DMS153 (cell line): ENCODE results near the gene UBA3.

Source experiments
- DNase-seq: peaks from one replicate; lab custom pipeline; 2025; lab: John Stamatoyannopoulos, UW

UBA3 gene

DNA sequence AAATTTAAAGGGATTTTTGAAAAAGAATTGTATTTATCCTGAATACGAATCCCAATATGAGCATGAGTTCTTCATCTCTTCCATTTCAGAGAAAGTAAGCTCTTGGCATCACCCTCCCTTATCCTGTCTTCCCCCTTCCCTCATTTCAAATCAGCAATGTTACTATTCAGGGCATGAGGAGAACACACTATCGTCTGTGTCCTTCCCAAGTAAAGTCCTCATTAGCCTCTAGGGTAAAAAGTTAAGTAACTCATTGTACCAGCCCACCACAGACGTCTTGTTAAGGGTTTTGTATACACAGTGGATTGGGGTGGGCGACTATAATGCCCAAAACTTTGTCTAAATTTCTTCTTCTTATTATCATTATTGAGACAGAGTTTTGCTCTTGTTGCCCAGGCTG, 19.4 kb upstream of the UBA3 start:
- no peak for DNase-seq

DNA sequence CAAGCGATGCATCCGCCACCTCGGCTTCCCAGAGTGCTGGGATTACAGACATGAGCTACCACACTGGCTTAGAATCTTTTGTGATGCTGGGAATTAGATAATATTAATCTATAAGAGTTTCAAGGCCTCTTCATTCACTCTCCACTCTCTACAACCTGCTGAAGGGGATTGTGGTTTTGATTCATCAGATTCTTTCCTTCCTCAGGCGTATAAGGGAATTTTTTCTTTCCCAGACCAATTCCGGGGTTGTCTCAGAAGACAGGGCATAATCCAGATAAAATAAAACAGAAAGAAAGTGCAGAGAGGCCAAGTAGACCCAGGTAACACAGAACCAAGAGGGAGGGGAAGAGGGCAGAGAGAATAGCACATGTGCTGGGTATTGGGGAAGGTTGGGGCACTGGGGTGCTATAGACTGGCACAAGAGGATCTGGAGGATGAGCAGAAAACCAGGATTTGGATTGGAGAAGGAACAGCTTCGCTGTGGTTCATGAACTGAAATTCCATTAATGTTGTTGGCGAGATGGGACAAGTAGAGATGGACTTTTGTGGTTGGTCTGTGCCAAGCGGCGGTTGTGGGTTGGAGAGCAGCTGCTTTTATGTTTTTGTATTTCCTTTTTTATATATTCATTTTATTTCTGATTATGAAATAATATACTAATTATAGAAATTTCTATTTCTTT, 17.4 kb upstream of the UBA3 start:
- no peak for DNase-seq

DNA sequence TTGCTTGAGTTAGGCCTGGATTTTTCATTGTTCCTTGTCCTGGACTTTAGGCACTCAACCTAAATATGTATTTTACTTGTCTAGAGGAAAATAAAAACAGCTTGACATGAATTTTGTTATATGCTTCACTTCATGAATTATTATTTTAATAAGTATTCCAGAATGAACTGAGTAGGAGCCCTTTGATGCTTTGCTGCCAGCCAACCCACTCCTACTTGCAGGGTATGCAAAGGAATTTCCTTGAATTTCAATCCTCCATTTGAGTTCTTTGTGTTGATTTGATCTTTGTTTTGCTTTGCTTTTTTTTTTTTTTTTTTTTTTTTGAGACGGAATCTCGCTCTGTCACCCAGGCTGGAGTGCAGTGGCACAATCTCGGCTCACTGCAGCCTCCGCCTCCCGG, 16.1 kb upstream of the UBA3 start:
- DNase-seq: no peak

DNA sequence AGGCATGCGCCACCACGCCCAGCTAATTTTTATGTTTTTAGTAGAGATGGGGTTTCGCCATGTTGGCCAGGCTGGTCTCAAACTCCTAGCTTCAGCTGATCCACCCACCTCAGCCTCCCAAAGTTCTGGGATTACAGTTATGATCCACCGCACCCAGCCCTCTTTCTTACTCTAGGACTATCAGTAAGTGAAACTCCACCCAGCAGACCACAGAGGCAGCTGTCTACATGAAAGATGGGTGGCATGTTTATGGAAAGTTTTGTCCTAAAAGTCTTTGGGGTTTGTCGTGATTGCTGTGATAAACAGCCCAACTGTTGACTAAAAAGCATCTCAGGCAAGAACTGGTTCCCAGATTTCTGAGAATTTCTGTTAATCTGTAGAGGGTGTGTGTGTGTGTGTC, 15.5 kb upstream of the UBA3 start:
- no peak for DNase-seq

DNA sequence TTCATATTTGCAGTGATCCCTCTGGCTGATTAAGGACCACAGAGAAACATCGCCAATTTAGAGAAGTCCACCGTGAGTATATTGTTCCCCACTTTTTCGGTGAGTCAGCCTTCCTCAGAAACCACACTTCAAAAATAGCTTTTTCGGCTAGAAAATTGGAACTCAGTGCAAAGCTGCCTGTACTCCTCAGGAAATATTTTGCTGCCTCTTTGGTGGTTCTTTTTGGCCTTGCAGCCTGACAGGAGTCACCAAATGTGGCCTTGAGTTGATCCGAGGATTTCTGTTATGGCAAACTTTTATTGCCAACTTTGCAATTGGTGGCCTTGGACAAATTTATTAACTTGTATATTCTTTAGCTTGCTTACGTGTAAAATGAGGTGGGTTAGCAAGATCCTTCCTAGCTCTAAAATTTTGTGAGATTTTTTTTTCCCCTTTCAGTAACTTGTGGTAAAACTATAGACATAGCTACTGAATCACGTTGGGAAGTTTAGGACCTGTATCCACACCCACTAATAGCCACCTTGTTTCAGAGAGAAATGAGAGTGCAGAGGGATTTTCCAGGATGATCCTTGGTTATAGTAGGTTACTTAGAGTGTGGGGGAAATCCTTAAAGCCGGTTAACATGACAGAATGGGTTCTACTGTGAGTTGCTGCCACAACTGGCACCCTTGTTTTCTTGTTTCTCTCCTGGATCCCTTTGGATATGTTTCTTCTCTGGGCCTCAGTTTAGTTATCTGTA, 14.5 kb upstream of the UBA3 start:
- DNase-seq: no peak

DNA sequence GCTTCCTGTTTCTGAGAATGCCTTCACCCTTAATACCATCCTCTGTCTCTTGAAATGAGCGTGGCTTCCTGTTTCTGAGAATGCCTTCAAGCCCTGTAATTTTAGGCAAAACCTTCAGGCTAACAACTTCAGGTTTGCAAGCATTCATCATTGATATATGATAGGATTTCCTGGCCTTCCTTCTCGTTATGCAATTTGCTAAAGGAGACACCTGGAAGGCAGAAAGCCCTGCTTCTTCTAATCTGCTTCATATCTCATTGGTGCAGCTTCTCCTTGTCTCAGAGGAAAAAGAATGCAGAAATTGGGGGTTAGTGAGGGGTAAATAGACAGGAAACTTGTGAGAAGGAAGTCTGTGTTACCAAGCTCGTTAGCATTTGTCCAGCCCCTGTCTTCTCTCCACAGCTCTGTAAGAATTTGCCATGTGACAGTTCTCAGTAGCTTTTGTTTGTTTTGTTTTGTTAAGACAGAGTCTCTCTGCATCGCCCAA, 11.9 kb upstream of the UBA3 start:
- no peak for DNase-seq

DNA sequence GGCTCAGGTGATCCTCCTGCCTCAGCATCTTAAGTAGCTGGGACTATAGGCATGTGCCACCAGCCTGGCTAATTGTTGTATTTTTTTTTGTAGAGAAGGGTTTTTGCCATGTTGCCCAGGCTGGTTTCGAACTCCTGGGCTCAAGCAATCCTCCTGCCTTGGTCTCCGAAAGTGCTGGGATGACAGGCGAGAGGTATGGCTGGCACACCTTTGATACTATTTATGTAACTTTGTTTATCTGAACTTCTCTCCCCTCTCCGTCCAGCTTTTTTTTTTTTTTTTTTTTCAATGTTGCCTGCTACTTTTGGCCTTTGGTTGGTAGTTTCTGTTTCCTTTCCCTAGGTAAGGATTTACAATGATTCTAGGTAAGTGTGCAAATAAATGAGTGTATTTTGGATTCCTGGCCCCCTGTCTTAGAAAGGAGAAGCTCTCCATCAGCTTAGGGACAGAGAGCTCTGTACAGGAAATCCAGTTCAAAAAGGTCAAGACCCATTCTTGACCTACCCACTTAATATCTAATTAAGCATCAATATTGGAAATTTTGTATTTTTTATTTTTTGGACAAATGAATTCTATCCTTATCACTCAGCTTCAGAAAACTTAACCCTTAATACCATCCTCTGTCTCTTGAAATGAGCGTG, 11.3 kb upstream of the UBA3 start:
- no peak for DNase-seq

DNA sequence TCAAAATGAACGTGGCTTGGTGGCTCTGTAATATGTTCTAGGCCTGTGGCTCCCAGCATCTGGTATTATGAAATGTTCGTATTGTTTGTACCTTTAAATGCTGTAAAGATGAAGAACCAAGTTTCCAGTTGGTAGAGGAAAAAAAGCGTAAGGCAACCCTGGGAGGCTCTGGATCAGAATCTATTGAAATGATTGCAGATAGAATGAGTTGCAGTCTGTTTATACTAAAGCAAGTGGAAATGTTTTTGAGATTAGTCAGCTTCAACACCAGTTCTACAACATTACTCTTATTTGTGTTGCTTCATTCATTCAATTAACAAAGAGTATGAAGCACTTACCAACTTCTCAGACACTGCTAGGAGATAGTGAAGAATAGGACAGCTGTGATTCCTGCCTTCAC, 9.9 kb upstream of the UBA3 start:
- no peak for DNase-seq

DNA sequence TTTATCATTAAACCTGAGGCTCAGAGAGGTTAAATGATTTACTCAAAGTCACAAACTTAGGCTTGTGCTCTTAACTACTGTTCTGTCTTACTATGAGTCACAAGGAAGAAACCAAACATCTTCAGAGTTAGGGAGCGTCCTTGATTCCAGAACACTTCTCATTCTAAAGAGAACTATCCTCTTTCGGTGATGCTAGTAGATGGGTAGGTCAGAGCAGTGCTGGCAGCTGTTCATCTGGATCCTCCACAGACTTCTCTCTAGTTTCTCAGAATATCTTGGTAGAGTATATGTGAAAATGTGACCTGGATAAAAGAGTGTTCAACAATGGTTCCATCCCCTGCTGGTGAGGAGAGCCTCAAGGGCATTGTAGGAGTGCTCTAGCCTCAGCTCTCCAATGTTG, 7.9 kb upstream of the UBA3 start:
- DNase-seq: no peak

DNA sequence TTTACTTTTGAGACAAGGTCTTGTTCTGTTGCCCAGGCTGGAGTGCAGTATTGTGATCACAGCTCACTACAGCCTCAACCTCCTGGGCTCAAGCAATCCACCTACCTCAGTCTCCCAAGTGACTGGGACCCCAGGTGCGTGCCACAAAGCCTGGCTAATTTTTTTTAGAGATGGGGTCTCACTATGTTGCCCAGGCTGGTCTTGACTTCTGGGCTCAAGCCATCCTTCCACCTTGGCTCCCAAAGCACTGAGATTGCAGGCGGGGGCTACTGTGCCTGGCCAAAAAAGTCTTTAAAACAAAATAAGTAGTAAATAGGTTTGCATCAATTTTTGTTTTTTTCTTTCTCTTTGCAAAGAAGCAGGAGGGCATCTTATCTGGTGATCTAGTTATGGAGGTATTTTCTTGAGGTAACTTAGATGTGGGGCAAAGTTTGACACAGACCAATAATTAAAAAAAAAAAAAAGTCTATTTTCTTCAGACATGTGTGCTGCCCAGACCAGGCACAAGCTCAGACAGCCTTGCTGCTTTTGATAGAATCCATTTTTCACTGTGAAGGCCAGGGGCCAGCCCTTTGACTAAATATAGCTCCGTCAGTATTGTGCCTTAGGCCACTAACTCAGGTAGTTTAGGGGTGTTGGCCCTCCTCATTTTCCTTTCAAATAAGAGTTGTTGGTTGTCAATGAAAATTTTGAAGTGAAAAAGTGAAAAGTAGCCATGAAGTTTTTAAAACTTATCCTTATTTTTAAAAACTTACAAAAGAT, 7.0 kb upstream of the UBA3 start:
- no peak for DNase-seq

DNA sequence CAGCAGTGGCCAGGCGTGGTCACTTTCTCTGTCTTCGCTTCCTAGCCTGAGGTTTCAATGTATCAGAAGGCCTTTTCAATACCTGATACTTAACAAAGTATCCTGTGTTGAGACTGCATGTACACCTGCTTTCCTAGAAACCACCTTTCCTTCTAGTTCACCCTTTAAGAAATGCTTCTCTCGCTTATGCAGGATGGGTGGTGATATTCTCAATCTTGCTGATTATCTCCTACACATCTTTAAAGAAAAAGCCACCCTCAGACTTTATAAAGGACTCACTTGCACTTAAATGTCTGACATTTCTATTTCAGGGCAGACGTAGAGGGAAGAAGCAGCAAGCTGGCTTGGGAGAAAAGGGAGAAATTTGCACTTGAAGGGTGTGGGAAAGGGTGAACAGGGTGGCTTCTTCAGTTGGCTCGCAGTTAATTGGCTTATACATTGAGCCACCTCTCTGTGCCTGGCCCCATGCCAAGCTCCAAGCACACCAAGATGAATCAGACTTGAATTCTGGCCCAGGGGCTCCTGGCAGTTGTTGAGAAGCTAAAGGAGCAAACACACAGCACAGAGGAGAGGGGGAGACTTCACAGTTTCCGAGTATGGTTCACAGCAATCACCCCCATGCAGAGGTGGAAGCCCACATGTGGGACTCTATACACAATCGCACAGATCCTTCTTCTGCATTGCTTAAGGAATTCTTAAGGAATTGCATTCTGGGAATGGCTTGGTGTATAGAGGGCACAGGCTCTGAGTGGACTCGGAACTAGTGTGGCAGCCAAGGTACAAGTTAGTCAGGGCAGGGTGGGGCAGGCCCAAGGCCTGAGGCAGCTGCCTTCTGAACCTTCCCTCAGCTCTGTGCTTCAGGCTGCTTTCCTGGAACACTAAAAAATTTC, 5.9 kb upstream of the UBA3 start:
- no peak for DNase-seq

DNA sequence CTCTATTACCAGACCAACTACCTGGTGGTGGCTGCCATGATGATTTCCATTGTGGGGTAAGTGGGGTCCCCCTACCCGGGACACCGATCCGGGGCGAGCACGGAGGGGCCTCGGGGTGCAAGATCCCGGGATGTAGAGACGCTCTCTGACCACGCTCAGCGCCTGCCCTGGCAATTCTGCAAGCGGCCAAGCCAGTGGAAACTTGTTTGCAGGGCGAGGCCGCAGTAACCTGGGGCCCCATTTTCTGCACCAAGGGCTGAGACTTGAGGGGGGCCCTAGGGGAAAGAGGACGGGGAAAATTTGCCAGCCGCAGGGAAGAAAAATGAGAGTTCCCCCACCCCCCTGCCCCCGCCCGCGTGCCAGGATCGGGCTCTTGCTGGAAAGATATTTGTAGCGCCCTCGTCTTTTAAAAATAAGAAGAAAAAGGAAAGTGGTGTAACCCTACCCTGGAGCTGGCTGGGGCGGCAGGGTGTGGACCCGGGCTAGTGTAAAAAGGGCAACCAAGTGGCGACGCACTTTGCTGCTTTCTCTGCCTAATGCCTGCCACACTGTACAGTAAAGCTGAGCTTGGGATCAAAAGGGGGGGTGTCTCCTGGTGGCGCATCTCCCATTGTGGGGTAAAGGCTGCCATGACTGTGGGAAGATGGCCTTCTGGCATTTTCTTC, 5.1 kb upstream of the UBA3 start:
- no peak for DNase-seq

DNA sequence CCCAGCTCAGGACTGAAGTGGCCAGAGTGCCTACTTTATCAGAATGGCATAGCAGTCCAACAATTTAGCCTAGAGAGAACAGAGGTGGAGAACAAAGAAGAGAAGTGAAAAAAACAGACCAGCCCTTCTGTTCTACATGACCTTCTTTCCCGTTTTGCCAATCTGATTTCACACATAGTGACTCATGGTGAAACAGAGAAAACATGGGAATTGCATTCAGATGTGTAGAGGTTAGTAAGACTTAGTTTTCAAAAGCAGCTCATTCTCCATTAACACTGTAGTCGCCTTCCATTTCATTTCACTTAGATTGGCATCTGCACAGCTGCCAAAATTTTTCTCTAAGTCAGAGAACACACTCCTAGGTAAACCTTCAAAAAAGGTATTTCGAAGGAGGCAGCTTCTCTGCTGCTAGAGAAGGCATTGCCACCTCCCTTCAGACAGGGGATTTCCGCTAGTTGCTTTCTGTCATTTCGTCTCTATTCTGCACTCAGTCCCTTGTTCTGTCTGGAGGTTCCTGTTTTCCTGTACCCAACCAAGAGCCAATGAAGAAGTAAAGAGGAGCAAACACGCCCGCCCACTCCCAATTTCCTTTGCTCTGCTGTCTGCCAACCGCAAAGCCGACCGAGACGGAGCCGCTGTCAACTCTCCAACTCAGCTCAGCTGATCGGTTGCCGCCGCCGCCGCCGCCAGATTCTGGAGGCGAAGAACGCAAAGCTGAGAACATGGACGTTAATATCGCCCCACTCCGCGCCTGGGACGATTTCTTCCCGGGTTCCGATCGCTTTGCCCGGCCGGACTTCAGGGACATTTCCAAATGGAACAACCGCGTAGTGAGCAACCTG, 4.4 kb upstream of the UBA3 start, which contains the start of gene ARL6IP5:
ARL6IP5 (plus strand) TSS at position 612 of the 842 bp plus-strand sequence; CDS start at position 723, 111 bp downstream.
- peak; percentile 58 for DNase-seq

DNA sequence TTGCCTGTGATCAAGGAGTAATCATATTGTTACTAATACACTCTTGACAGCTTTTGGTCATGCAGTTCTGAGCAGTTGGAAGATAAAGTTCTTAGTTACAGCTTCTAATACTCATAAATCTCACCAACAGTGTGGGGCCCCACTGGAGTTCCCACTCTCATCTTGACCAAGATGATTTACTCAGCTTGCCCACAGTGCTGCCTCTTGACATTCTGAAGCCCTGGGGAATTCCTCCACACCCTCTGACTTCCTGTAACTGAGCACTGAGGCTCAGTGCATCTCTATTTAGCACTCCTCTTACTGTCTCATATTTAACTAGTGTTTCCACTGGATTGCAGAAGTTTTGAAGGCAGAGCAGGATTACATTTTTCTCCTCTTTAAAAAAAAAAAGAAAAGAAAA, 2.6 kb upstream of the UBA3 start:
- DNase-seq: no peak

DNA sequence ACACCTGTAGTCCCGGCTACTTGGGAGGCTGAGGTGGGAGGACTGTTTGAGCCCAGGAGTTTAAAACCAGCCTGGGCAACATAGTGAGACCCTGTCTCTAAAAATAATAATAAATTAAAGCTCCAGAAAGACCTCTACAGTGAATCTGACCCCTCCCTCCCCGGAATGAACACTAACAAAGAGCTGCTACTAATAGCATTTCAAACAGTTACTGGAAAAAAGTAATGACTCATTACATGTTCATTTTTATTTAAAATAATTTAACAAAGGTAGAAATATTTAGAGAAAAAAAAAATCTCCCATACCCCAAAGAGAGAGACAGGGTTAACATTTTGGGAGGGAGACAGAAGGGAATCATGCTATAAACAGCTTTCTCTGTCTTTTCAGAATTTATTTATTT, 2.2 kb upstream of the UBA3 start:
- DNase-seq: no peak

DNA sequence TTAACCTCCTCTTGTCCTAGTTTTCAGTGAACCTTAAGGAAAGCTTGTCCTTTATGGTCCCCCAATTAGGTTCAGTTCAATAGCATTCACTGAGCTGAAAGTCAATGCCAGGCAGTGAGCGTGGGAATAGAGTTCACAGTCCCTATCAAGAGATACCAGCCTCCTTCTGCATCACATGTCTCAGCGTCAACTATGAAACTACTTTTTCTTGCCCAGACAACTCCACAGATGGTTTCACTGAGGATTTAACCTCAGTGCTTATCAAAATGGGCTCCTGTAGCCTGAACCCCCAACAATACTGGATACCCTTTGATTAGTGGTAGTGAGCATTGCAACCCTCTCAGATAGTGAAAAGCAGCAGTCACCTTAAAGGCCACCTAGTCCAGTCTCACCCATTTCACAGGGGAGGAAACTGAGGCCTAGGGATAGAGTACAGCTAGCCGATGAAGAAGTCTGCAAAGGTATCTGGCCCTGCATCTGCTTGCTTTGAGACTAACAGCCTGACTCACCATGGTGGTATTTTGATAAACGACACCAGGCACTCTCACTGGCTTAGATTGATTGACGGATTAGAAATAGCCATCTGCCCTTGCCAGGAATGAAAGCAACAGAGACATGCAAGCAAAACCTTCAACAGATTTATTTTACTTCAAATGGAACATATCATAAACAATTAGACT, 1.6 kb upstream of the UBA3 start:
- no peak for DNase-seq

DNA sequence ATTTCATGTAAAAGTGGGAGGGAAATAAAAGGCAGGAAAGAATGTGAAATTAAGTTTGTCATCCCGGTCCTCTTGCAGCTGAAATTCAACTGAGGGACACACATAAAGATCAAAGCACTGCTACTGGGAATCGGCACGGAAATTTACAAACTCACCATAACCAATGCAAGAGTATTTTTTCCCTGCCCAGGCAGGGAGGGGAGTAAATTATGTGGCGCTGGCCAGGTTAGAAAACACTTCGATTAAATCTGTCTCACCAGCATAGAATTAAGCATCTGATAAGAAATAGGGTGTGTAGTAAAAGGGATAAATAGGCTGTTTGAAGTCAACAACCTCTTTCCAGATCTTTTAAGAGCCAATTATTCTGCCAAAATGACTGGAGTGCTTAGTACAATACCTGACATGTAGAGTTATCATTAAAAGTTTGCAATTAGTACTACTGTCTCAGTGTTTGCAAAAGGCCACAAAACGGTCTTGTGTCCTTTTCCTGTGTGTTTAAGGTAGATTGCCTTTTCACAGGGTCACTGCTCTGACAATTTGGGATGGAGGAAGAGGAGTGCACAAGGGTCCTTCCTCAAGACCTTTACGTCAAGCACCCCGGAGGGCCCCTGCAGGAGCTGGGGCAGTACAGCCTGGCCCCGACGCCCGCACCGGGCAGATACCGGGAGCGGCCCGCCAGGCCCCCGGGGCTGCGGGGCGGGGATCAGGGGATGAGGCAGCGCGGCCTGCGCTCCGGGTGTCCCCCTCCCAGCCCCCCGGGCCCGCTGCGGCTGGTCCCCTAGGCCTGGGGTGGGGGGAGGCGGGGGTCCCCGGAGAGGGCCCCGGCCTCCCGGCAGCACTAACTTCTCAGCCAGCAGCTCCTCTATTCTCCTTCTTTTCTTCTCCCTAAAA, 651 bp downstream of the UBA3 start:
- DNase-seq: no peak

DNA sequence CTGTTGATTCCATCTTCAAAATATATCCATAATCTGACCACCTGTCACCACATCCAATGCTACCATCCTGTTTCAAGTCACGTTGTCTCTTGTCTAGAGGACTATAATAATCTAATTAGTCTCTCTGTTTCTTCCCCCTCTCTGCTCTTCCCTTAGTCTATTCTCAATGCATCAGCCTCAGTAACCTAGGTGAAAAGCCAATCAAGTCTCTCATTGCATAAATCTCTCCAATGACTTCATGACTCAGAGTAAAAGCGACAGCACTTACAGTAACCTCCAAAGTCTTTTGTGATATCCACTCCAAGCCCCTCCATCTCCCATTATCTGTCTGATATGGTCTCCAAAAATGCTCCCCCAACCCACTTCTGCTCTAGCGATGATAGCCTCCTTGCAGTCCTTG, 7.2 kb downstream of the UBA3 start:
- DNase-seq: no peak
